ENCODE measurements around the gene PDCL3.

Gene PDCL3

GRCh38 chr2:100581277-100581612 is 18.5 kb downstream of the PDCL3 start:
- peak overlapping the region; percentile 71 for H2AFZ ChIP-seq (ENCODE audit: low read depth, low read length)
- H3K9ac ChIP-seq (ENCODE audit: low read depth, low read length): peak overlapping the region; percentile 35
- peak overlapping the region; percentile 49 for H3K4me2 ChIP-seq (ENCODE audit: insufficient read depth, low read length)
- peaks cover 23% of the 10 kb centered on the region for H3K4me1 ChIP-seq (ENCODE audit: insufficient read depth, low read length)
- peaks cover 12% of the 10 kb centered on the region for H3K36me3 ChIP-seq (ENCODE audit: insufficient read depth, low read length)
- DNase-seq (no peak), ATAC-seq (ENCODE audit: insufficient read depth, low read depth) (0 out of 3 replicates have a peak, but pooled peaks have one; percentile 7)
- no peaks in the 10 kb centered on the region for H3K27me3 ChIP-seq (ENCODE audit: insufficient read depth, low read length, poor library complexity)
- peak overlapping the region in 1 of 2 experiments; percentile 29; a peak in 2 of 4 replicates for H3K4me3 ChIP-seq (ENCODE audit: low read depth in 1 of 2, low read length in 2 of 2)
- H3K27ac ChIP-seq (ENCODE audit: low read length): peak overlapping the region; percentile 80
- H3K79me2 ChIP-seq (ENCODE audit: insufficient read depth, low read length): no peaks in the 10 kb centered on the region
- H4K20me1 ChIP-seq (ENCODE audit: insufficient read depth, low read length): no peaks in the 10 kb centered on the region
- no peaks in the 10 kb centered on the region for H3K9me3 ChIP-seq (ENCODE audit: insufficient read depth, low read length, severe bottlenecking)
- no peak for TF ChIP-seq CTCF (IDR thresholded peaks at IDR 0.05; ENCODE audit: borderline replicate concordance, extremely low read depth, low read length, poor library complexity, severe bottlenecking)
- TF ChIP-seq EZH2 (IDR thresholded peaks at IDR 0.05; ENCODE audit: borderline replicate concordance, low read depth, low read length, severe bottlenecking): no peak

GRCh38 chr2:100584816-100585215 is 22.0 kb downstream of the PDCL3 start:
- Histone ChIP-seq H2AFZ (ENCODE audit: low read depth, low read length) (no peak overlapping the region), H3K9ac (ENCODE audit: low read depth, low read length) (no peak overlapping the region), H4K20me1 (ENCODE audit: insufficient read depth, low read length) (no peaks in the 10 kb centered on the region), H3K36me3 (ENCODE audit: insufficient read depth, low read length) (no peaks in the 10 kb centered on the region), H3K4me2 (ENCODE audit: insufficient read depth, low read length) (no peak overlapping the region), H3K27me3 (ENCODE audit: insufficient read depth, low read length, poor library complexity) (no peaks in the 10 kb centered on the region), H3K4me3 (ENCODE audit: low read depth in 1 of 2, low read length in 2 of 2) (no peak overlapping the region), H3K79me2 (ENCODE audit: insufficient read depth, low read length) (no peaks in the 10 kb centered on the region), H3K4me1 (ENCODE audit: insufficient read depth, low read length) (peaks cover 22% of the 10 kb centered on the region), H3K27ac (ENCODE audit: low read length) (no peak overlapping the region), H3K9me3 (ENCODE audit: insufficient read depth, low read length, severe bottlenecking) (no peaks in the 10 kb centered on the region)
- ATAC-seq (ENCODE audit: insufficient read depth, low read depth) (no peak), DNase-seq (no peak)
- no peak for TF ChIP-seq EZH2 (IDR thresholded peaks at IDR 0.05; ENCODE audit: borderline replicate concordance, low read depth, low read length, severe bottlenecking)
- TF ChIP-seq CTCF (IDR thresholded peaks at IDR 0.05; ENCODE audit: borderline replicate concordance, extremely low read depth, low read length, poor library complexity, severe bottlenecking): no peak

- H3K4me1 ChIP-seq (ENCODE audit: insufficient read depth, low read length): no peaks in the 10 kb centered on the region
- ATAC-seq (ENCODE audit: insufficient read depth, low read depth): peak; percentile 75
- DNase-seq: no peak
- no peaks in the 10 kb centered on the region for H3K27me3 ChIP-seq (ENCODE audit: insufficient read depth, low read length, poor library complexity)
- no peaks in the 10 kb centered on the region for H3K36me3 ChIP-seq (ENCODE audit: insufficient read depth, low read length)
- H4K20me1 ChIP-seq (ENCODE audit: insufficient read depth, low read length): no peaks in the 10 kb centered on the region
- no peaks in the 10 kb centered on the region for H3K79me2 ChIP-seq (ENCODE audit: insufficient read depth, low read length)
- no peak for TF ChIP-seq CTCF (IDR thresholded peaks at IDR 0.05; ENCODE audit: borderline replicate concordance, extremely low read depth, low read length, poor library complexity, severe bottlenecking)
- TF ChIP-seq EZH2 (IDR thresholded peaks at IDR 0.05; ENCODE audit: borderline replicate concordance, low read depth, low read length, severe bottlenecking): no peak
- H3K27ac ChIP-seq (ENCODE audit: low read length): no peak overlapping the region
- no peak overlapping the region for H3K4me2 ChIP-seq (ENCODE audit: insufficient read depth, low read length)
- H3K4me3 ChIP-seq (ENCODE audit: low read depth in 1 of 2, low read length in 2 of 2): no peak overlapping the region
- H3K9ac ChIP-seq (ENCODE audit: low read depth, low read length): no peak overlapping the region
- no peak overlapping the region for H2AFZ ChIP-seq (ENCODE audit: low read depth, low read length)
- no peaks in the 10 kb centered on the region for H3K9me3 ChIP-seq (ENCODE audit: insufficient read depth, low read length, severe bottlenecking)
Observed at GRCh38 chr2:100588071-100588786, 25.4 kb downstream of the PDCL3 start.

Data from DND-41 (cell line).